Spleen (tissue), 11 donors: ENCODE measurements around the gene KAT8. TPM values are rescaled to one million over a fixed set of nuclear protein-coding genes. Genes with fewer than 3 reads are reported as not detected.
A peak's percentile ranks its signal among the peaks of the same experiment; 100 is the strongest.
"Not testable (repeated sequence)": the region's sequence is repeated elsewhere in the genome, so short reads cannot be mapped to it uniquely, and the experiment has no call there.

ENCODE experiments used
- DNase-seq: peaks from one replicate; pipeline ENCODE4 v3.0.0-alpha.2; 2020
- H3K27ac ChIP-seq, 8 donors: fragments of 200-600 bp; sonication (generic) in 7 of 8; 1 replicate in 4 of 8; 2 replicates in 4 of 8; pipeline versions ENCODE4 v1.5.0 to v1.8.0; 2016 to 2021; ENCODE audit warnings: inconsistent platforms in 4 of 8, mild to moderate bottlenecking in 4 of 8, moderate library complexity in 1 of 8
- H3K27me3 ChIP-seq, 7 donors: fragments of 200-600 bp; sonication (generic) in 6 of 7; replicated peaks in 1 of 7; 1 replicate in 4 of 7; 2 replicates in 3 of 7; pipeline versions ENCODE4 v1.5.0 to v1.8.0; 2016 to 2021; ENCODE audit warnings: inconsistent platforms in 3 of 7, mild to moderate bottlenecking in 1 of 7
- H3K36me3 ChIP-seq, 6 donors: fragments of 200-600 bp; sonication (generic) in 5 of 6; 1 replicate in 4 of 6; 2 replicates in 2 of 6; pipeline versions ENCODE4 v1.5.0 to v1.8.0; 2016 to 2021; ENCODE audit warnings: inconsistent platforms in 2 of 6
- H3K4me1 ChIP-seq, 6 donors: fragments of 200-600 bp; sonication (generic) in 5 of 6; 1 replicate in 3 of 6; 2 replicates in 3 of 6; pipeline versions ENCODE4 v1.5.0 to v1.8.0; 2016 to 2021; ENCODE audit warnings: inconsistent platforms in 3 of 6
- H3K4me3 ChIP-seq, 8 donors: fragments of 200-600 bp; sonication (generic) in 7 of 8; 1 replicate in 4 of 8; 2 replicates in 4 of 8; pipeline versions ENCODE4 v1.5.0 to v1.8.0; 2016 to 2021; ENCODE audit warnings: inconsistent platforms in 4 of 8, mild to moderate bottlenecking in 4 of 8, moderate library complexity in 2 of 8
- H3K9me3 ChIP-seq, 8 donors: fragments of 200-600 bp; sonication (generic) in 7 of 8; 1 replicate in 4 of 8; 2 replicates in 4 of 8; pipeline versions ENCODE4 v1.5.0 to v1.8.0; 2016 to 2021; ENCODE audit warnings: inconsistent platforms in 4 of 8
- POLR2A ChIP-seq, 3 donors: fragments of 450-650 bp; IDR thresholded peaks; one replicate each; pipeline ENCODE4 v1.5.1; 2017; ENCODE audit warnings: antibody characterized with exemption in 3 of 3, mild to moderate bottlenecking in 1 of 3
- POLR2AphosphoS5 ChIP-seq, 3 donors: sonication (generic); formaldehyde crosslinking; IDR thresholded peaks; one replicate each; pipeline ENCODE4 v1.5.1; 2017; ENCODE audit warnings: antibody characterized with exemption in 3 of 3
- WGBS, 5 donors: extraction: QIAGEN DNeasy Blood & Tissue Kit in 3 of 5; methylation state at CpG; one replicate each; pipeline versions ENCODE4 v1.1.5 to v1.1.7; 2013 to 2018; 5-methylcytosine and 5-hydroxymethylcytosine counted together
- intact Hi-C: fragments of 100-400 bp; cut with DNase I; formaldehyde crosslinking; loops from one replicate; pipeline ENCODE4 v1.15.0; 2023; ENCODE audit warnings: low total_unique reads
- polyA plus RNA-seq, 3 donors: library from polyadenylated mRNA; stranded (reverse); fragments of 200-250 nt; gene quantifications; one replicate each; pipeline ENCODE4 v1.2.1, GENCODE V29; 2013
- total RNA-seq, 7 donors: library from RNA; depleted of rRNA in 3 of 7; stranded (reverse); fragments of >200 nt in 3 of 7; fragmentation: NEBNext Ultra II Directional in 4 of 7; extraction: Animal tissue kit (Norgen Biotek cat#: 25700) in 4 of 7; gene quantifications; one replicate each; pipeline versions ENCODE4 v1.1.0 to v1.2.1, GENCODE V29; 2016 to 2021
- TF ChIP-seq, protein P1 (sequence below), 11 experiments: fragments of 200-600 bp in 7 of 11; fragments of 450-650 bp in 4 of 11; sonication (generic) in 4 of 11; IDR thresholded peaks in 8 of 11; conservative IDR thresholded peaks in 3 of 11; 1 replicate in 7 of 11; 2 replicates in 4 of 11; pipeline versions ENCODE4 v1.4.0 to v1.8.0; 2016 to 2021; ENCODE audit warnings: antibody characterized with exemption in 11 of 11, inconsistent platforms in 4 of 11, mild to moderate bottlenecking in 1 of 11
- donor health status: healthy with polysubstance abuse.
- donor health status: DM: no; HTN: no; CAD: no; lungs with moderate emphysema.
- donor health status: DM: no; HTN: no; CAD: no.
- donor health status: Bipolar disorder and iron deficiency.
- donor health status: healthy.
- donor health status: DM: no; HTN: no; CAD: no.
- donor health status: DM: yes; HTN: yes; CAD: no.

The KAT8 gene
- total and polyA plus RNA-seq, 10 donors, result 48.7 to 94.8 (median 80.4) TPM

DNA sequence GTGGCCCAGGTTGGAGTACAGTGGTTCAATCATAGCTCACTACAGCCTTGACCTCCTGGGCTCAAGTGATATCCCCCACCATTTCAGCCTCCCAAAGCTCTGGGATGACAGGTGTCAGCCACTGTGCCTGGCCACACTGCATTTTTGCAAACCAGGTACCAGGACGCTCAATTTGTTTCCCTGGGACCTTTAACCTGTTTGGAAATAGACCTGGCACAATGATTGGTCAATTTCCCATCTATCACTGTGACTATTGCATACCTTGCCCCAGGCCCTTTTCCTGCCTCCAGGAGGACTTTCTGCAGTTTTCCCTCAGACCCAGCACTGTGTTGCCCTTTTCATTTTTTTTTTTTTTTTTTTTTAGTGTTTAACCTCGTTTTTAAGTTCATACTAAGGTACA is 51.4 kb downstream of the KAT8 start:
- TF ChIP-seq POLR2AphosphoS5 (IDR thresholded peaks at IDR 0.05), result no peak
- TF ChIP-seq POLR2A (IDR thresholded peaks at IDR 0.05), result no peak
- TF ChIP-seq, protein P1, sequence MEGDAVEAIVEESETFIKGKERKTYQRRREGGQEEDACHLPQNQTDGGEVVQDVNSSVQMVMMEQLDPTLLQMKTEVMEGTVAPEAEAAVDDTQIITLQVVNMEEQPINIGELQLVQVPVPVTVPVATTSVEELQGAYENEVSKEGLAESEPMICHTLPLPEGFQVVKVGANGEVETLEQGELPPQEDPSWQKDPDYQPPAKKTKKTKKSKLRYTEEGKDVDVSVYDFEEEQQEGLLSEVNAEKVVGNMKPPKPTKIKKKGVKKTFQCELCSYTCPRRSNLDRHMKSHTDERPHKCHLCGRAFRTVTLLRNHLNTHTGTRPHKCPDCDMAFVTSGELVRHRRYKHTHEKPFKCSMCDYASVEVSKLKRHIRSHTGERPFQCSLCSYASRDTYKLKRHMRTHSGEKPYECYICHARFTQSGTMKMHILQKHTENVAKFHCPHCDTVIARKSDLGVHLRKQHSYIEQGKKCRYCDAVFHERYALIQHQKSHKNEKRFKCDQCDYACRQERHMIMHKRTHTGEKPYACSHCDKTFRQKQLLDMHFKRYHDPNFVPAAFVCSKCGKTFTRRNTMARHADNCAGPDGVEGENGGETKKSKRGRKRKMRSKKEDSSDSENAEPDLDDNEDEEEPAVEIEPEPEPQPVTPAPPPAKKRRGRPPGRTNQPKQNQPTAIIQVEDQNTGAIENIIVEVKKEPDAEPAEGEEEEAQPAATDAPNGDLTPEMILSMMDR (IDR thresholded peaks at IDR 0.05 in 8 of 11, conservative IDR thresholded peaks at IDR 0.05 in 3 of 11), result no peak
- H3K4me1 ChIP-seq, result no peaks in the 10 kb centered on the region
- WGBS, 5 donors, result 58 to 90% (median 64%) methylated on average over 2 of the region's 2 CpGs
- H3K36me3 ChIP-seq, result no peaks in the 10 kb centered on the region
- intact Hi-C loops, result no loop called here
- H3K4me3 ChIP-seq, result no peak overlapping the region
- no peaks in the 10 kb centered on the region for H3K27me3 ChIP-seq
- no peak for DNase-seq
- no peak overlapping the region for H3K27ac ChIP-seq
- H3K9me3 ChIP-seq, result no peaks in the 10 kb centered on the region

DNA sequence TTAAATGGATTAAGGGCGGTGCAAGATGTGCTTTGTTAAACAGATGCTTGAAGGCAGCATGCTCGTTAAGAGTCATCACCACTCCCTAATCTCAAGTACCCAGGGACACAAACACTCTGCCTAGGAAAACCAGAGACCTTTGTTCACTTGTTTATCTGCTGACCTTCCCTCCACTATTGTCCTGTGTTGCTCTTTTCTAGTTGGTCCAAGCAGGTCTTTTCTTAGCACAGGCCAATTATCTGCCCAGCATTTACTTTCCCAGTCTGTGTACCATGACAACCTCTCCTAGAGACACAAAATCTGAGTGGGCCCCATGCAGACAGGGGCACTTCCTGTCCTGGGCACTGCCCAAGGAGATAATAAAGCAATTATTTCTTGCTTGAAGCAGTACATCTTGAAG is 52.6 kb downstream of the KAT8 start:
- H3K27ac ChIP-seq, H3K27me3 ChIP-seq, H3K4me3 ChIP-seq, H3K36me3 ChIP-seq, DNase-seq, H3K4me1 ChIP-seq, H3K9me3 ChIP-seq, intact Hi-C loops: not testable (repeated sequence)
- no CpG with 5 or more reads among the region's 2 CpGs for WGBS, 5 donors

GRCh38 chr16:31177136-31177535 is 59.7 kb downstream of the KAT8 start:
- Histone ChIP-seq H3K9me3 (no peaks in the 10 kb centered on the region), H3K36me3 (peaks cover 0 to 4% (median 0%) of the 10 kb centered on the region in 6 donors), H3K27me3 (no peaks in the 10 kb centered on the region), H3K4me3 (peak overlapping the region in 1 of 8 donors; percentile 47), H3K4me1 (peaks cover 23 to 48% (median 39%) of the 10 kb centered on the region in 6 donors), H3K27ac (peak overlapping the region in 5 of 8 donors; percentile 22 to 98 (median 93))
- WGBS, 5 donors, result 12 to 26% (median 19%) methylated on average over 3 of the region's 3 CpGs
- no peak for DNase-seq
- intact Hi-C loops, result no loop called here
- TF ChIP-seq POLR2AphosphoS5 (IDR thresholded peaks at IDR 0.05), result no peak
- TF ChIP-seq POLR2A (IDR thresholded peaks at IDR 0.05), result no peak
- TF ChIP-seq, protein P1 (IDR thresholded peaks at IDR 0.05 in 8 of 11, conservative IDR thresholded peaks at IDR 0.05 in 3 of 11), result no peak

GRCh38 chr16:31179219-31179746 is 61.8 kb downstream of the KAT8 start:
- H3K9me3 ChIP-seq, result no peaks in the 10 kb centered on the region
- H3K4me1 ChIP-seq, result peaks cover 45 to 69% (median 60%) of the 10 kb centered on the region in 6 donors
- peak overlapping the region; percentile 73 to 98 (median 93) for H3K4me3 ChIP-seq
- no peaks in the 10 kb centered on the region for H3K27me3 ChIP-seq
- TF ChIP-seq, protein P1 (IDR thresholded peaks at IDR 0.05 in 8 of 11, conservative IDR thresholded peaks at IDR 0.05 in 3 of 11), result no peak
- TF ChIP-seq POLR2AphosphoS5 (IDR thresholded peaks at IDR 0.05) (no peak), POLR2A (IDR thresholded peaks at IDR 0.05) (no peak)
- WGBS, 5 donors, result 1 to 3% (median 1%) methylated on average over 18 to 27 of the region's 27 CpGs
- intact Hi-C loops, result loop anchor here (2.0 kb wide), 1 partner anchor 36 kb away; no protein-coding TSS in a partner anchor
- no peak for DNase-seq
- peak overlapping the region; percentile 93 to 99 (median 96) for H3K27ac ChIP-seq
- peaks cover 0 to 25% (median 20%) of the 10 kb centered on the region in 6 donors for H3K36me3 ChIP-seq
